Natural killer cell (primary cell): ENCODE measurements around the gene BBS9. TPM values are rescaled to one million over a fixed set of nuclear protein-coding genes. Genes with fewer than 3 reads are reported as not detected.

Experiments
- ATAC-seq, 3 donors: fragments of 150-1000 bp in 2 of 3; fragments of 200-7000 bp in 1 of 3; cut with Tn5 transposase; 1 replicate in 1 of 3; 2 replicates in 2 of 3; pipeline ENCODE4 v1.10.0; 2021; ENCODE audit warnings: mild to moderate bottlenecking in 2 of 3, moderate library complexity in 2 of 3
- DNase-seq, 2 donors: peaks; one replicate each; pipeline versions ENCODE4 v3.0.0 to v3.0.0-alpha.2; 2013 to 2021; ENCODE audit warnings: mixed read lengths in 1 of 2
- H3K27ac ChIP-seq: one replicate; pipeline ENCODE4 v1.5.1; 2013; ENCODE audit warnings: mild to moderate bottlenecking, low read length
- H3K27me3 ChIP-seq: one replicate; pipeline ENCODE4 v1.6.1; 2013; ENCODE audit warnings: low read length; ENCODE audit not compliant: control insufficient read depth, insufficient read depth
- H3K36me3 ChIP-seq: one replicate; pipeline ENCODE4 v1.6.1; 2013; ENCODE audit warnings: low read length; ENCODE audit not compliant: control insufficient read depth, insufficient read depth
- H3K4me1 ChIP-seq: one replicate; pipeline ENCODE4 v1.6.1; 2013; ENCODE audit warnings: low read length; ENCODE audit not compliant: control insufficient read depth, insufficient read depth
- H3K4me3 ChIP-seq: one replicate; pipeline ENCODE4 v1.5.1; 2013; ENCODE audit warnings: low read length
- H3K9me3 ChIP-seq: one replicate; pipeline ENCODE4 v1.6.1; 2013; ENCODE audit warnings: low read length; ENCODE audit not compliant: control insufficient read depth, insufficient read depth
- H3K27ac Mint-ChIP-seq, 2 donors: one replicate each; pipeline ENCODE4 v1.8.0; 2022; ENCODE audit warnings: mild to moderate bottlenecking in 2 of 2, mixed read lengths in 2 of 2, moderate library complexity in 1 of 2
- H3K27me3 Mint-ChIP-seq, 2 donors: one replicate each; pipeline ENCODE4 v1.8.0; 2022; ENCODE audit warnings: low read depth in 2 of 2, mixed read lengths in 2 of 2
- H3K36me3 Mint-ChIP-seq: one replicate; pipeline ENCODE4 v1.8.0; 2022; ENCODE audit warnings: mixed read lengths
- H3K4me1 Mint-ChIP-seq, 2 donors: one replicate each; pipeline ENCODE4 v1.8.0; 2022; ENCODE audit warnings: mixed read lengths in 2 of 2
- H3K4me3 Mint-ChIP-seq: one replicate; pipeline ENCODE4 v1.8.0; 2022; ENCODE audit warnings: mild to moderate bottlenecking, moderate library complexity, mixed read lengths
- H3K9me3 Mint-ChIP-seq, 2 donors: one replicate each; pipeline ENCODE4 v1.8.0; 2022; ENCODE audit warnings: mixed read lengths in 2 of 2
- CTCF ChIP-seq: fragments of 200-600 bp; IDR thresholded peaks from one replicate; pipeline ENCODE4 v1.8.0; 2022; ENCODE audit warnings: antibody characterized with exemption
- WGBS: methylation state at CpG from one replicate; pipeline ENCODE4 v1.1.7; 2013; ENCODE audit warnings: missing lambda C conversion rate; ENCODE audit not compliant: insufficient coverage; 5-methylcytosine and 5-hydroxymethylcytosine counted together
- intact Hi-C: fragments of 100-400 bp; cut with micrococcal nuclease; formaldehyde crosslinking; loops from one replicate; pipeline ENCODE4 v1.14.2; 2022
- total RNA-seq, 4 donors: library from RNA; stranded (reverse); fragments of 120-200 nt in 1 of 4; gene quantifications; one replicate each; pipeline versions ENCODE4 v1.2.3 to v1.2.4, GENCODE V29; 2013 to 2022

Gene BBS9
- total RNA-seq, 3 donors from 2014 or later (not counting 1 experiment from before 2014, with no cell fraction given) = 25.1 to 34.6 (median 34.4) TPM

- no peaks in the 10 kb centered on the region for H3K27me3 ChIP-seq
- WGBS = 95% methylated on average over 2 of the region's 2 CpGs
- Mint-ChIP-seq H3K27ac (no peak overlapping the region), H3K4me3 (no peak overlapping the region), H3K27me3 (no peaks in the 10 kb centered on the region), H3K36me3 (no peaks in the 10 kb centered on the region), H3K9me3 (no peaks in the 10 kb centered on the region), H3K4me1 (peaks cover 6 to 16% of the 10 kb centered on the region in 2 donors)
- H3K4me3 ChIP-seq = no peak overlapping the region
- ATAC-seq = no peak
- intact Hi-C loops = no loop called here
- DNase-seq = no peak
- no peaks in the 10 kb centered on the region for H3K36me3 ChIP-seq
- no peak overlapping the region for H3K27ac ChIP-seq
- no peak for TF ChIP-seq CTCF
- H3K9me3 ChIP-seq = no peaks in the 10 kb centered on the region
- no peaks in the 10 kb centered on the region for H3K4me1 ChIP-seq
These were observed 66.9 kb downstream of the BBS9 start for GRCh38 chr7:33196221-33196620.

- no peaks in the 10 kb centered on the region for H3K9me3 Mint-ChIP-seq
- no peak overlapping the region for H3K27ac Mint-ChIP-seq
- WGBS = no CpG with 5 or more reads among the region's 1 CpG
- H3K36me3 ChIP-seq = no peaks in the 10 kb centered on the region
- ATAC-seq = no peak
- H3K4me1 Mint-ChIP-seq = peaks cover 6 to 9% of the 10 kb centered on the region in 2 donors
- intact Hi-C loops = no loop called here
- no peaks in the 10 kb centered on the region for H3K4me1 ChIP-seq
- no peaks in the 10 kb centered on the region for H3K9me3 ChIP-seq
- no peaks in the 10 kb centered on the region for H3K27me3 ChIP-seq
- H3K4me3 ChIP-seq = no peak overlapping the region
- no peak overlapping the region for H3K27ac ChIP-seq
- TF ChIP-seq CTCF = no peak
- H3K27me3 Mint-ChIP-seq = no peaks in the 10 kb centered on the region
- no peak for DNase-seq
- H3K4me3 Mint-ChIP-seq = no peak overlapping the region
- H3K36me3 Mint-ChIP-seq = no peaks in the 10 kb centered on the region
These were observed 70.9 kb downstream of the BBS9 start for GRCh38 chr7:33200282-33200681.

GRCh38 chr7:33201821-33202220 is 72.5 kb downstream of the BBS9 start:
- Mint-ChIP-seq H3K27me3 (no peaks in the 10 kb centered on the region), H3K4me3 (no peak overlapping the region), H3K9me3 (no peaks in the 10 kb centered on the region), H3K4me1 (peaks cover 6 to 9% of the 10 kb centered on the region in 2 donors), H3K36me3 (no peaks in the 10 kb centered on the region), H3K27ac (no peak overlapping the region)
- intact Hi-C loops = no loop called here
- H3K4me3 ChIP-seq = no peak overlapping the region
- no peaks in the 10 kb centered on the region for H3K4me1 ChIP-seq
- ATAC-seq (no peak), DNase-seq (no peak)
- no peaks in the 10 kb centered on the region for H3K9me3 ChIP-seq
- WGBS = 95% methylated on average over 2 of the region's 2 CpGs
- no peaks in the 10 kb centered on the region for H3K36me3 ChIP-seq
- H3K27me3 ChIP-seq = no peaks in the 10 kb centered on the region
- no peak overlapping the region for H3K27ac ChIP-seq
- TF ChIP-seq CTCF = no peak

- 100% methylated on average over 1 of the region's 1 CpG for WGBS
- Mint-ChIP-seq H3K4me1 (no peaks in the 10 kb centered on the region), H3K27me3 (no peaks in the 10 kb centered on the region), H3K9me3 (peaks cover 10 to 15% of the 10 kb centered on the region in 2 donors), H3K27ac (no peak overlapping the region), H3K4me3 (no peak overlapping the region), H3K36me3 (peaks cover 30% of the 10 kb centered on the region)
- Histone ChIP-seq H3K4me3 (no peak overlapping the region), H3K36me3 (no peaks in the 10 kb centered on the region), H3K27ac (no peak overlapping the region), H3K9me3 (peaks cover 8% of the 10 kb centered on the region), H3K27me3 (no peaks in the 10 kb centered on the region), H3K4me1 (no peaks in the 10 kb centered on the region)
- ATAC-seq (no peak), DNase-seq (no peak)
- TF ChIP-seq CTCF = no peak
- intact Hi-C loops = no loop called here
These were observed 81.6 kb downstream of the BBS9 start for GRCh38 chr7:33210958-33211357.
